DMS114 treated with DMSO at 0.1 percent for 48 hours (cell line): ENCODE measurements around the gene OSTF1.
A peak's percentile ranks its signal among the peaks of the same experiment; 100 is the strongest.

Source experiments
- DNase-seq: peaks from one replicate; lab custom pipeline; 2025; ENCODE audit not compliant: unreplicated experiment; lab: John Stamatoyannopoulos, UW

The OSTF1 gene, protein sequence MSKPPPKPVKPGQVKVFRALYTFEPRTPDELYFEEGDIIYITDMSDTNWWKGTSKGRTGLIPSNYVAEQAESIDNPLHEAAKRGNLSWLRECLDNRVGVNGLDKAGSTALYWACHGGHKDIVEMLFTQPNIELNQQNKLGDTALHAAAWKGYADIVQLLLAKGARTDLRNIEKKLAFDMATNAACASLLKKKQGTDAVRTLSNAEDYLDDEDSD

DNA sequence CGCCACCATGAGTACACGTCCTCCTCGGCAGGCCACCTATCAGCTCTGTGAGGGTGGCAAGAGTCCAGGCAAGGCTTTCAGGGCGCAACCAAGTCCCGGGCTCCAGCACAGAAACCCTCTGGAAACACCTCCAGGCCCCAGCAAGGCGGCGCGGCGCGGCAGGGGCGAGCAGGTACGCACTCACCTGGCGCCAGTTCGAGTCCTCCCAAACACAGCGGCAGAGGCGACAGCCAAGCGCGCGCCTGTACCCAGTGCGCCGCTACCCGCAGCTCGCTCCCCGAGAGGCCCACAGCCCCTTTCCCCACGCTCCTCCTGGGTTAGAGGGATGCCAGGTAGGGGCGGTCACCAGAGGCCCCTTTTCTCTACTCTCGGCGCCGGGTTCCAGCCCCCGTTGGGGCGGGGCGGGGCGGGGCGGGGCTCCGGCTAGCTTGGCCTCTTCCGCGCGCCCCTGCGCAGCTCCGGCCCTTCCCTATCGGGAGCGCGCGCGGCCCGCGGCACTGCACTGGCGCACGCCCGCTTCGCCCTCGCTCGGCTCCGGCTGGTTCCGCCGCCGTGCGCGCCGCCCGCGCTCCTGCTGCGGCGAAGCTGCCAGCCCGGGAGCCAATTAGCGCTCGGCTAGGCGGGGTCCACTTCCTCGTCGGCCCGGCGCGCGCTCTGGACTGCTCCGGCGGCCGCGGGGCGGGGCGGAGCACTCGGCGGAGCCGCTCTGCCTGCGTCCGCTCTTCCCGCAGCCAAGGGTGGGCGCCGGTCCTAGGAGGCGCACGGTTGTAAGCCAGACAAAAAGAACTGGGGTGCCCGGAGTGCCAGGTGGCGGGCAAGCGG is at the start of gene OSTF1, which contains the start of gene NMRK1:
TSS of gene OSTF1 (plus strand) at position 691 of the 822 bp plus-strand sequence. CDS start 179 bp downstream, outside the sequence.
TSS of gene NMRK1 (minus strand) at position 332 of the 822 bp plus-strand sequence. CDS start 5,040 bp downstream, outside the sequence.
- DNase-seq, result peak; percentile 75

DNA sequence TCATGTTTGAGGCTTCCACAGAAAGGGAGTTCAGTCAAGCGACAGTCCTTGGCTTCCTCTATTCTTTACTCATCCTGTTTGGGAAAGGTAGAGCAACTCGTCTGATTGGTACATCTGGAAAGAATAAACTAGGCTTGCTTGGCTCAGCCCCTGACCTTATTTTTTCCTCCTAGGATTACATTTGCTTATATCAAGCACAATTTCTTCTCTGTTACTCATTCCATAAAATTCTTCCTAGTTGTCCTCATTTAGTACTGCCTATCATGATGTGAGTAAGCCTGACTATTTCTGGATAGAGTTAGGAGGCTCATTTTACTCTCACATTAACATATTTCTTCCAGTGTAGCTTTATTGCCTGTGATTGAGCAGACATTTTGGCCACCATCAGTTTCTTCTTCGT is 49.3 kb upstream of the OSTF1 start:
- DNase-seq, result no peak

DNA sequence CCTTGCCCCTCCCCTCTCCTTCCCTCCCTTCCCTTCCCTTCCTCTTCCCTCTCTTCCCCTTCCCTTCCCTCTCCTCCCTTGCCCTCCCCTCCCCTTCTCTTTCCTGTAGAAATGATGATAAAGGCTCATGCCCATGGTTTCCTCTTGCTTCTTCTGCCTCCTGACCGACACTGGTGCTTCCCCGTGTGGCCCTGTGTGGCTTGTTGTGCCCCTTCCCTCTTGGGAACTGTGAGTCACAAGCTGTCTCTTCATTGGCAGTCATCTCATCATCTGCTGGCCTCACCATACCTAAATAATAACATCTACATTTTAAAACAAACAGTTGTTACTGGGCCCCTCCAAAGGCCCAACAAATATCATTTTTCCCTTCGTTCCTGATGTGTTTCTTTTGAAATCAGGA is 48.5 kb upstream of the OSTF1 start:
- no peak for DNase-seq

DNA sequence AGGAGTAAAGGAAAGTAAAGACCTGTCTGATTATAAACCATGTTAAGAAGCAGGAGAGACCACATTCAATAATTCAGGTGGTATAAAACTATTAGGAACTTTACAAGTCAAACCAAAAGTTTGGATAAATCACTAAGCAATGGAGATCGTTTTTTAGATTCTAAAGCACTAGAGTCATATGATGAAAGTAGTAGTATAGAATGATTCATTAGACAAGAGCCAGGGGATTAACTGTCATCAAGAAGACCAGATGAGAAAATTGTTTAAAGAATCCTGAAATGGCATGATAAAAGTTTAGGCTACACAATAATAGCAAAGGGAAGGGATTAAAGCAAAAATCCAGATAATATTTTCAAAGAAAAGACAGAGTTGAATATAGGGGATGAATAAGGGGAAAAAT is 47.3 kb upstream of the OSTF1 start:
- no peak for DNase-seq

DNA sequence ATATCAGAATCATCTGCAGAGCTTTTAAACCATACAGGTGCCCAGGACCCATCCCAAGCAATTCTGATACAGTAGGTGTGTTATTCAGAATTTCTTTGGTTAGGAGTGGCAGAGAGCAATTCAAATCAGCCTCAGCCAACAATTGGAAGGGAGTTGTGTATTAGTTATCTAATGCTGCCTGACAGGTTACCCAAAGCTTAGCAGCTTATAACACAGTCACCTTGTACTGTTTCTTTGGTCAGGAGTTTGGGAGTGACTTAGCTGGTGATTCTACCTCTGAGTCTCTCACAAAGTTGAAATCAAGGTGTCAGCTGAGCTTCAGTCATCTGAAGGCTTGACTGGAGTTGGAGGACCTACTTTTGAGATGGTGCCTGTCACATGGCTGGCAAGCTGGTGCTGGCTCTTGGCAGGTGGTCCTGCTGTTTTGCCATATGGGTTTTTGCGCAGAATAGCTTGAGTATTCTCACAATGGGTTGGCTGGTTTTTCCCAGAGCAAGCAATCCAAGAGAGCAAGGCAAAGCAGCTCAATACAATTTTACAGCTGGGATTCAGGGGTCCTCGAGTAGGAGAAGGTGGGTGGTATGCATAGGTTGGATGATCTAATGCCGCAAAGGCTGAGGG is 41.5 kb upstream of the OSTF1 start:
- DNase-seq, result no peak

DNA sequence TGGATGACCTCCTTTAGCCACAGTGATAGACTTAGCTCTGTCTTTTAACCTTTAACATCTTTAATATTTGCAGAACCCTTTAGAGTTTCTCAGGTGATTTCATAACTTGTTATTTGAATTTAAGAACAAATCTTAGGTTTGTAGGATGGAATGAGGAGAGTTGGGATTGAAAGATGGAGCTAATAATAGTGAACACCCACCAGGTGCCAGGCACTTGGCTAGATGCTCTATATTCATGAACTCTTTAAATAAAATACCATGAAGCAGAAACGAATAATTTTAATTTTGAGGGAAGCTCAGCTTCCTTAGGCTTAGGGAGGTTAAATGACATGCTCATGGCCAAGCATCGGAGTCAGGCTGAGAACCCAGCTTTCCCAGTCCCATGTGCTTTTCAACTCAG is 40.8 kb upstream of the OSTF1 start:
- no peak for DNase-seq

DNA sequence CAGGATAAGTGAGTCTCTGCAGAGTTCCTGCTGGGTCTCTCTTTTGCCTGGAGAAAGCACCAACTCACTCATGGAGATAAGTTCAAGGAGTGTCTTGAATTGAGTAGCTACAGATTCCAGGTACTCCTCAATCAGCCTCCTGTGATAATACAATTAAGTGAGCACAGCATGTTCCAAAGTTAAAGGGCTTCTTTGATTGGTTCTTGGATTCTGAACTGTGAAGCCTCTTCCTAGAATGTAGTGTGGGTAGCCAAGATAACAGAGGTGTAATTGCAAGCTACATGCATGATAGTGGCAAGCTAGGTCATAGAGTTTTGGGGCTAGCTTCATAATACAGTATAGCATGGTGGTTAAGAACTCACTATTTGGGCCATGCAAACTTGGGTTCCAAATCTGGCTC is 37.0 kb upstream of the OSTF1 start:
- no peak for DNase-seq

DNA sequence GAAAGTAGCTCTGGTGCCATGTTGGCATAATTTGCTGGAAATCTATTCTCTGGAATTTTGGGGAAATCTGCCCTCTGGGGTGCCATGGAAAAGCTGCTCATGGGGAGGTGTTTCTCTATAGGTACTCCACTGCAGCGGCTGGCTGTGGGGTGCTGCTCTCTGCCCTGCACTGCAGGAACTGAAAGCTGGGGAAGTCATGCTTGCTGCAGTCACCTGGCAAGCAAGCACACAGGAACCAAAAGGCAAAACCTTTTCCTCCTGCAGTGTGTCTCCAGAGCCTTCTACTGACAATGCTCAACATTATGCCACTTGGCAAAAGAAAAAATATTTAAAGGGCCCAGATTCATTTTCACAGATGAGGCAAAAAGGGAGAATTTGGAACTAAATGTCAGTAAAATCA is 34.4 kb upstream of the OSTF1 start:
- no peak for DNase-seq

DNA sequence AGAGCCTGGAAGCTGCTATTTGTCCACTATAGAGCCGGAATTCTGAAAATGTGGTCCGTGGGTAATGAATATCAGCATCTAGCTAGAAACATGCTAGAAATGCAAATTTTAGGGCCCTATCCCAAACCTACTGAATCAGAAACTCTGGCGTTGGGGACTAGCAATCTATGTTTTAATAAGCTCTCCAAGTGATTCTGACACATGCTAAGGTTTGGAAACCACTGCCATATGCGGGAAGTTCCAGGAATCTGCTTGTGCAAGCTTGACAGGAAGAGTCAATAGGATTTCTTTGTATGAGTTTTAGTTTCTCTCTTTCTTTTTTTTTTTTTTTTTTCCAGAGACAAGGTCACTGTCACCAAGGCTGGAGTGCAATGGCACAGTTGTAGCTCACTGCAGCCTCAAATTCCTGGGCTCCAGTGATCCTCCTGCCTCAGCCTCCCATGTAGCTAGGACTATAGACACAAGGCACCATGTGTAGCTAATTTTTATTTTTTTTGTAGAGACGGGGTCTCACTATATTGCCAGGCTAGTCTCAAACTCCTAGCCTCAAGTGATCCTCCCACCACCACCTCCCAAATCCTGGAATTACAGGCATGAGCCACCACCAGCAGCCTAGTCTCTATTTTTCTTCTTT is 33.8 kb upstream of the OSTF1 start:
- DNase-seq, result no peak

DNA sequence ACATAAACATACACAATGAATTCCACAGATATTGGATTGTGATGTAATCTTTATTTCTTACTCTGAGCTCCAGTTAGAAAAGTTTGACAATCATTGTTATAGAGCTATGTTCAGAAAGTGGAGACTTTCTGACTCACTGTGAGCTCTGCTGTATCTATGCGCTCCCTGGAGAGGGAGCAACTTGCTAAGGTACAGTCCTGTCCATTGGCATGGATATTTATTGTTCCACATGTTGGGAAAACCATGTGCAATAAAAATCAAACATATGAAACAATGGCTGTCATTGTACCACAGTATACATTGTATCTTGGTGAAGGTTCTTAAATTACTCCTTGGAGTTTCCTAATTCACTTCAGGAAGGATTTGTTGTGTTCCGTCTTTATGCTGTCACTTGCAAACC is 27.1 kb upstream of the OSTF1 start:
- no peak for DNase-seq

DNA sequence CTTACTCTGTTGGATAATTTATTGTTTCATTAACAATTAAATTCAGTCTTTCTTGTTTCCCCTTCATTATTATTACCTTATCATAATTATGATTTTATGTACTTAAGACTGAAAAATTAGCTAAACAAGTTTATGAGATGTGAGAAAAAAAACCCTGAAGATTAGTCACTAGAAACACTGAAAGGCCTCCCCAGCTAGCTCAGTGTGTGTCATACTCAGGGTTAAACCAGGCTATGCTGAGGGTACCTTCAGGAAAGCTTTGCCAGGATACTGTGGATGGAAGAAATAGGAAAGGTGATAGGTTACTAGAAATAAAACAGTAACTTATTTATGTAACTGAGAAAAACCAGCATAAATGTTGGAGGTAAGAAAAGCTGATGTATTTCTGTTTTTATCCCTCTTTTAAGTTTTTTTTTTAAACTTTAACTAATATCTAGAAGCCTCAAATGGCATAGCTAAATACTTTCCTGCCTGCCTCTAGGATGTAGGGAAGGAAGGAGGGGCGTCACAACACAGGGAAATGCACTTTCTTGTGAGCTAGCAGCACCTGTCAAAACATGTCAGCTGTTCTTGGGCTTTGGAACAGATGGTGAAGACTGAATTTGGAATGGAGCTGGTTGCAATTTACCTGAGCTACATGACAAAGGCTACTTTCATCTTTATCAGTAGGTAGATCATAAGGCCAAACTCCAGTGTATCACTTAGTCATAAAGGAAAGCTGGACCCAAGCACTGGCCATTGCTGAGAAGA is 24.6 kb upstream of the OSTF1 start:
- DNase-seq, result no peak

DNA sequence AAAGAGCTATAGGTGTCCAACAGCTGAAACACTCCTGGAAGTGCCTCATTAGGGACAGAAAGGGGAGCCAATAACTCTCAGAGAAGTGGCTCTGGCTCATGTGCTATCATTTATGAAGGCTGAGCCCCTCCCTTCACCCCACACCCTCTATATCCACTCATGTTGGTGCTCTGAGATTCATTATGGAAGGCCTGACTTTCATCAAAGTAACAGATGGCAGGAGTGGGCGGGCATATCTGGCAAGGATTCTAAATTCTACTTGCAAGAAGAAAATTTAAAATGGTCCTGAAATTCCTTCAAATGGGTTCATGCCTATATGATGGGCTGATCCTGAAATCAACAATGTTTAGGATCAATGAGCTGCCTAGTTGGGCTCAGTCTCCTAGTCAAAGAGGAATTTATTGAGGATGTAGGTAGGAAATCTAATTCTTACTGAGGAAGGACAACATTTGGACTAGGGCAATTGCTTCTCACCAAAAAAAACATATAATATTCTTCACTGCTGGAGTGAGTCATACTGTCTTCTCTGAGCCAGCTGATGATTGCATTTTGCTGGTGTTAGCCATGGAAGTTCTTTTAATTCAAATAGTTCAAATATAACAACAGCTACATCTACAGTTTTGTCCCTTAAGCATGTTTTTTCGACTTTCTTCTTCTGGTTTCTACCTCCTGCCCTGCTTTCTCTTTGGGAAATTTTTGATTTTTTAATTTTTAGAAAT is 23.8 kb upstream of the OSTF1 start:
- no peak for DNase-seq

DNA sequence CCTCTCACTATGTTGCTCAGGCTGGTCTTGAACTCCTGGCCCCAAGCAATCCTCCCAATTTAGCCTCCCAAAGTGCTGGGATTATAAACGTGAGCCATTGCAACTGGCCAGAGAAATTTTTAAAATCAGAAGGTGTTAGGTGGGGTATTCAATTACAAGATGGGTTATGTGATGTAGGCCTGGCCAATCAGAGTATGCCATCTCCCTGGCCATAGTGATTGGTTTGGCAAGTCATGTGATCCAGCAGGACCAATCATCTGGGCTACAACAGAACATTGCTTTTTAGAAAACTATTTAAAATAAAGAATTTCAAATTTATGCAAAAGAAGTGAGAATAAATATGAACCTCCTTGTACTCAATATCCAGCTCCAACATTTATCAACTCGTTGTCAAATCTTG is 22.8 kb upstream of the OSTF1 start:
- no peak for DNase-seq

DNA sequence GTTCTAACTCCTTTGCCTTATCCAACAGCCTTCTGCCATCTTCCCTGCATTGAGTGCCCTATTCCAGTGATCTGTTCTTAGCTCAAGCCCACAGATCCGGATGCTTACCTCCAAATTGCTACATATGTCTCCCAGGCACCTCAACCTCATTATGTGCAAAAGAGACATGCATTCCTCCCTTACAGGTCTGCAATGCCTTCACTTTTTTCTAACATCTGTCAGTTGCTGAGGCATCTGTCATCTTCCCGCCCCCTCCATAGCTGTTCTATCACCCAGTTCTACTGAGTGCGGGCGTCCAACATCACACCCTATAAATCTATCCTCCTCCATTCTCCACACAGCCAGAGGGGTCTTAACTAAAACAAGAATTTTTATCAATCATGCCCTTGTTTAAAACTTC is 20.4 kb upstream of the OSTF1 start:
- DNase-seq, result no peak

DNA sequence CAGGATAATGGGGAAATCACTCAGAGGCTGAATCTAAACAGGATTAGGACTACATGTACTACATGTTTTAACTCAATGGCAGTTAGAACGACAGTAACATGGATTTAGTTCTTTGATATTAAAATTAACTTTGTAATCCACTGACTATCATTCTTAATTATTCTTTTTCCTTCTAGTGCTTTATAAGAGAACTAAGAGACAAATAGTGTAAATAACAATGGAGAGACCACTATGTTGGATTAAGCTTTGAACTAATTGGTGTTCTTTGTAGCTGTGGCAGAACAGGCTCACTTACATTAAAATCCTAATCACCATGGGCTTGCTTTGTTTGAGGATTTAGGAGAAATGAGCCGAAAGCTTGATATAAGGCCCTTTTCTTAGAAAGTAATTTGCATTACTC is 19.1 kb upstream of the OSTF1 start:
- DNase-seq, result no peak

DNA sequence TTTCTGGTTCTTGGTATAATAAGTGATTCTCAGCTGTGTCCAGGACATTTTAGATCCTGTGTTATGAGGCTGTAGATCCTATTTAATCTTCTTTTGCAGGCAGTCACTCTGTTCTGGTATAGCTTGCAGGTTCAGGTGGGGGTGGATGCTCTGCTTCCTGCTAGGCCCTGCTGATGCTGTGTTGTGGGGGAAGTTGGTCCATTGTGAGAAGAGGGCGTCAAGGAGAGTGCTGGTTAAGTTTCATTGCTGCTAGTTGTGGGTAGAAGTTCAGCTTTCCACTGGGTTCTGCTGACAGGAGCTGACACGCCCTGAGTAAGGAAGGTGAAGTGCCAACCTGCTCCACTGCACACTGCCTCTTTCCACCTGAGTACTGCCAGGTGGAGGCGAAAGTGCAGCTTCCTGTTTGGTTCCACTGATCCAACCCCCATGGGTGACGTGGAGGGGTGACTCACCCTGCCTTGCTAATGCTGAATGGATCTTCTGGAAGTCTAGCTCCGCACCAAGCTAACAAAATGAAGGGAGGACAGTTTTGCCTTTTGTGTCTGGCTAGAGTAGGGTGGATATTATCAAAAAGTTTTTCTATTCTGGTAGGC is 16.7 kb upstream of the OSTF1 start:
- no peak for DNase-seq

DNA sequence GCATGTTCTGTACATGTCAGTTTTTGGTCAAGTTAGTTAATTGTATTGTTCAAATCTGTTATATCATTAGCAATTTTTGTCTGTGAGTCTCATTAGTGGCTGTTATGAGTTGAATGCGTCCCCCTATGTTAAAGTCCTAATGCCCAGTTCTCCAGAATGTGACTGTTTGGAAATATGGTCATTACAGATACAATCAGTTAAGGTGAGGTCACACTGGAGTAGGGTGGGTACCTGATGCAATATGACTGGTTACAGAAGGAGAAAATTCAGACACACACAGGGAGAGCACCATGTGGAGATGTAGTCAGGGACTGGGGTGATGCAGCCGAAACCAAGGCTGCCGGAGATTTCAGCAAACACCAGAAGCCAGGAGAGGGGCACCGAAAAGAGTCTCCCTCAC is 15.4 kb upstream of the OSTF1 start:
- DNase-seq, result no peak

DNA sequence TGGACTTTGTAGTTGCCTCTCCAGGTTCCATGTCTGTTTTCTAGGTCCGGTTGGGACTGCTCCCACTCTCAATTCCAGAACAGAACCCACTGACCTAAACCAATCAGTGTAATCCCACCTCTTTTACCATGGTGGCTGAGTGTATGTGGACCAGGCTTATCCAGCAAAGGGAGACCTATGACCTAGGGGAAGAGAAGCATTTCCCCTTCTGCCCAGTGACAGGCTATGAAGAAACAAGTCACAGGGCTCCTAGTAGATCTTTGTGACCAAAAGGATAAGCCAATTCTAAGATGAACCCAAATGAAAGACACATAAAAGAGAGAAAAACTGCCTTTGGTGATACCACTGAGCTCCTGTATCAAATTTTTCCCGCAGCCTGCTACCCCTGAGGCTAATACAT is 6.7 kb upstream of the OSTF1 start:
- no peak for DNase-seq

DNA sequence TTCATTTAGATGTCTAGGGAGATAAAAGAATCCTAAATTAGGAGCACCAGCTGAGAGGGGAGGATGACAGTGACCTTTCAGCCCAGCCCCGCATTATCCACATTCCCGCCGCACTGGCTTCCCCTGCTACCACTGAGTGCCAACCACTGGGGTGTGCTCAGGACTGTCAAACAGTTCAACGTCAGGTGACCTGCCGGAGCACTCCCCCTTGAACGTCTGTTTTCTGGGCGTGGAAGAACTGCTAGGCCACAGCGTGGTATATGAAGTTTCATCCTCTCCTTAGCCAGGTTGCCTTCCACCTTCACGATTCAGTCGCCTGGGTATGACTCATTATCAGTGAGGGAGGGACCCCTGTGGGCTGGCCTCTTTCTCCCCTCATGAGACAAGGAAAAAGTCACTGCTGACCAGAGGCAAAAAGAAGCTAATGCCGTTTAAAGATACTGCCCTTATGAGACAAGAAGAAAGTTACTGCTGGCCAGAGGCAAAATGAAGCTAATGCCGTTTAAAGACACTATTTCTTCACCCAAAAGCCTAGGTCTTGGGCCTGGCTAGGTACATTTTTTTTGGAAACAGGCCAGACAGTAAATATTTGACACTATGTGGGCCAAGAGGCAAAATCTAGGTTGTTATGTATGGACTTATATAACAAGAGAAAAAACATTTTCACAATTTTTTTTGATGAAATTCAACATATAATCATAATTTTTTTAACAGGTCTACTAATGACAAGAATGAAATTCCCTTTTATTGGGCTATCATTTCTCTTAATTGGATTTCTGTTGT is 4.9 kb upstream of the OSTF1 start:
- DNase-seq, result no peak
